HG02884 (cell line): ENCODE measurements around the gene C10orf90.

Experiments used
- ATAC-seq: cut with Tn5 transposase; IDR thresholded peaks from one replicate; pipeline ENCODE4 v1.9.1; 2021; ENCODE audit warnings: mild to moderate bottlenecking, moderate library complexity; ENCODE audit not compliant: unreplicated experiment

Gene C10orf90

DNA sequence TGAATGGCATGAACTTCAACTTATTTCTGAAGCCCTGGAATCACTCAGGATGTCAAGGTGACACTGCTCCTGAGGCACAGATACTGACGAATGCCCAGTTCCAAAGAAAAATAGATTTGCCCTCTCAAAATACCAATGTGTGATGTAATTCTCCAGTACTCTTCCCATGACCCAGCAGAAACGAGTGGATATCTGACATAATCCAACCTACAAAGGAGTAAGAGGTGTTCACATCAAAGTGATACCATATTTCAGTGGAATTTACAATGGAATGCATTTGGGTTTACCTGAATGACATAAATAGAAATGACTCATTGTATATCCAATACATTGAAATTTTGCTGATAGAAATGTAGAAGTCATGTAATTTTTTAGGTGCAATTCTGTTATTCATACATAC, 161.3 kb downstream of the C10orf90 start:
- no peak for ATAC-seq

DNA sequence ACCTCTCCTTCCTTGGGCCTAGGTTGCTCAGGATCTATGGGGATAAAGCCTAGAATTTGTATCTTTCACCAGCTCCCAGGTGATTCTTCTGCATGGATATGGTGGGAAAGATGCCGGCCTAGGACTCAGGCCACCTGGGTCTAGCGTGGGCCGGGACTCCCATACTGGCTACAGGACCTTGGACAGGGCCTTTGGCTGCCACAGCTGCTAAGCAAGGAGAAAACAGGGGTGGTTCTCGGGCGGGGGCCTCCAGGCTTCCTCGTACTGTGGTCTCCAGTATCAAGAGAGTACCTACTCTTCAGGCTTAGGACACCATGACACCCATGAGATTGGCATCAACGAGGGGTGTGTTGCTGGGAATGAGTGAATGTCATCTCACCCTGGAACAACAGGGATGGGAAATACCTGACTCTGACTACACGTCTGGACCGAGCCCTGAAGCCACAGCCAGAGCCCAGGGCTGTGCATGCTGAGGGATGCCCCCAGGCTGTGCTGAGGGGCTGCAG, 161.9 kb downstream of the C10orf90 start:
- ATAC-seq, result no peak

DNA sequence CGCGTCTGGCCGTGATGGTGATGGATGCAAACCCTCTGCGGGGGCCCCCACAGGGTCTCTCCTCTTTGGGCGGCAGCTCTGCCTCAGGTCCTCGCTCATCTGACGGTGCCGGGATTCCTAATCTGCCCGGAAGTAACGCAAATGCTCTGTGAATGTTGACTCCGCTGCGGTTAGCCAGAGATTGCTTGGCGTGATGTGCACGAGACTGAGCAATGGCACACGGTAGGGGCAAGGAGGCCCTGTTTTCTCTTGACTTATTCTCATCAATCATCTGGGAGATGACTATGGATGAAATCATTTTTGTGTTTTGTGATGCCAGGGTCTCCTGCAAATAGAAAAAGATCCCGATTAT, 165.8 kb downstream of the C10orf90 start:
- ATAC-seq, result no peak

DNA sequence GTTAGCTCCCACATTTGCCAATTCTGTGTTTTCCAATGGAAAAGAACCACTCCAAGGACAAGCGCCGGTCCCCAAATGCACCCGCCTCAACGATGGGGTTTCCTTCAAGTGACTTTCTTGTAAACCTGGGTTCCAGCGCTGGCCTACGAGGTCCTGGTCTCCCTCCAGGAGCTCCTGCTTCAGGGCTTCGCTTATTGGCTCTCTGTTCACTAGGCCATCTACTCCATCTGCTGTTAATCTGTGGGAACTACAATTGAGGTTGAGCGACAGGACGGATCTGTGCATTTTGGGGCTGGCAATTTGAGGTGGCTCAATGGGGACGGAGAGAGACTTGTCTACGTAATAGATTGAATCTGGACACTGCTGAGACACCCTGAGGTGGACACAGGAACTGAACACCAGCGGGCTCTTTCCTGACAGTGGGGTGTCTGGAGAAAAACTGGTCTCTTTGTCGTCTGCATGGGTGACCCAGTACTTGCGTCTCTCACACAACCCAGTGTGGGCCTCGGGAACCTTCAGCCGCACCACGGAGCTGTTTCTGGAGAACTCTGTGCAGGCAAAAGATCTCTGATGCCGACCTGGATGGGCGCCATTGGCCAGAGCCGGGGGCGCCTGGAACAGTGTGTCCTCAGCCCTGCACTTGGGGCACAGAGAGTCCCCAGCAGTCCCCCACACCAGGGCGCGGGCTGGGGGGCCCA, 166.3 kb downstream of the C10orf90 start:
- ATAC-seq, result peak; percentile 68

DNA sequence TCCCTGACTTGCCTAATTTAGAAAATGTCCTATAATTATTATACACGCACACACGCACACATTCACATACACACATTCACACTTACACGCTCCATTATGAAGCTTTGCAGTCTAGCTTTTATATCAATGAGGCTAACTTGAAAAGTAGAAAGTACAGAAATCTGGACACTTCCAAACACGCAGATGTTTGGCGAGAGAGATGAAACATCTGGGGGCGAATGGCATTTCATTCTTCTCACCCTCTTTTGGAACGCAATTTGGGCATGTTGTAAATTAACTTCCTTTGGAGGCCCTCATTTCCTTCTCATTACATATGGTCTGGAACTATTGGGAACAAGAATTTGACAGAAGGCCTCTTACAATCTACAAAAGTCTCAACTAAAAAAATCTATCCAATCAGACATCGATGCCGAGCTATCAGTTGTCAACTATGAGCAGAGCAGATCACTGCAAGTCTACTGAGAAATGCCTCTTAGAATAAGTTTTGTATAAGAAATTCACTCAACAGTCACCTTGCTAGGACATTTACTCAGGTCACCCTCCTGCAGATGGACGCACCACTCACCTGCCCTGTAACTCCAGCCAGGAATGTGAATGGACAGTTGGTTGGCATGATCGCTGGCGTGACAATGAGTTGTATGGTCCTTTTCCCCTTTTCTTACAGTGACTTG, 167.0 kb downstream of the C10orf90 start:
- no peak for ATAC-seq

DNA sequence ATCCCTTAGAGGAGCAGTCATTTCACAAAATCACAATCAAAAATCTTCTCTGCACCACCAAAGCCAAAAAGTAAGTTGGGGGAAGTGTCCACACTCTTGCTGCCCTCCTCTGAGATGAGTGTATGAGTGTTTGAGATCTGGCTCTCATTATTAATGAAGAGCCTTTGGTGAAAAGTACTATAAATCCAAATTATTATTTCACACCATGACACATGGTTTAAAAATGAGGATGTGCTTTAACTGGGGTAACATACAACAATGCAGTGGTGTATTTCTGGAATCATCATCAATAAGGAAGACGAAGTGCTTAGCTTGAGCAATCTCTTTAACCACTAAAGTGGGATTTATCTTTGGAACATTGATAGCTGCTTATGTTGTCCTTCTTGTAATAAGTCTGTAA, 168.1 kb downstream of the C10orf90 start:
- no peak for ATAC-seq

DNA sequence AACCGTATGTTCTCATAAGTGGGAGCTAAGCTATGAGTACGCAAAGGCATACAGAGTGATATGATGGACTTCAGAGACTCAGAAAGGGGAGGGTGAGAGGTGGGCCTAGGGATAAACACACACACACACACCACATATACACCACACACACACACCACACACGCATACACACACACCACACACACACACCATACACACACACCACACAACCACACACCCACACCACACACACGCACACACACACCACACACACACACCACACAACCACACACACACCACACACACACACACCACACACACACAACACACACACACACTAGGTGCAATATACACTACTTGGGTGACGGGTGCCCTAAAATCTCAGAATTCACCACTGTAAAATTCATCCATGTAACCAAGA, 168.7 kb downstream of the C10orf90 start:
- ATAC-seq, result no peak

DNA sequence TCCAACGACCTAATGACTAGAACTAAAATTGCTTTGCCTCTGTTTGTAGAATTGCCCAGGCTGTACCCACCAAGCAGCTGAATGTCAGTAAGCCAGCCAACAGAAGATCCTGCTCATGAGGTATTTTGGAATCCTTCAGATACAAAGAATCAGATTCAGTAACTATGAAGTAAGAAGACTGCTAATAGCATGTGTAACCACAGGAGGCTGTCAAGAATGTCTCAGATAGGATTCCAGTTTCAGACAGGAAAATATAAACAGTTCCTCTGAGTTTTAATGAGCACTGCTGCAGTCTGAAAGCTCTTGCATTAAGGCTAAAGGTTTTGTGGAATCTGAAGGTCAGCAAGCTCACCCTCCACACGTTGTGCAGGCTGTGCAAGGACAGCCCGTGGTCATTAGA, 169.6 kb downstream of the C10orf90 start:
- ATAC-seq, result no peak

DNA sequence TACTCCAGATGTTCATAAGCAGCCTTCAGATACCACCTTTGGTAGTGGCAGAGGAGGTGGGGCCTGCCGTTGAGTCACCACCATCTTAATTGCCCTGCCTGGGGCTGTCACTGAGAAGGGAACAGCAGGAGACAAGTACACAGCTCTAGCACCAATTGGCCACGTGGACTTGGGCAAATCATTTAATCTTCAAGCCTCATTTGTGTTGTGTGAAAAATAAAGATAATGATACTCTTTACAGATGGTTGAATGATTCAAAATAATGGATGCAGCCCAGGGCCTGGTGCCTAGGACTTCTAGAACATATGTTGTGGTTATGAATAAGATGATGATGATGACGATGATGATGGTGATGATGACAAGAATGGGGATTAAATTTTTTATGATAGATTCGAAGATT, 170.3 kb downstream of the C10orf90 start:
- ATAC-seq, result no peak

DNA sequence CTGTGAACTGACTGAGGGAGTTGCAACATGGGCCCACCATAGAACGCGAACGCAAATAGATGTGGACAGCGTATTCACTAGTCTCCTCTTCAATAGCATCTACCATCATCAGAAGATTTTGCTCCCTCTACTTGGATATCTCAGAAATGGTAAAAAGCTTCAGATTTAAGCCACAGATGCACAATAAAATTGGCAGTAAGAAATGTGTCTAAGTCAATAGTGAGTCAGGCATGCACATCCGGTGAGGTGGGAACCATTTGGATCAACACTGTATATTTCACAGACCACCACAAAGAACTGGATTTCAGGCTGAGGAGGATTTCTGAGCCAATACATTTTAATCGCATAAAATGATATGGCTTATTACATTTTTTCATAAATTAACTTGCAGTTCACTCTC, 170.7 kb downstream of the C10orf90 start:
- ATAC-seq, result no peak

DNA sequence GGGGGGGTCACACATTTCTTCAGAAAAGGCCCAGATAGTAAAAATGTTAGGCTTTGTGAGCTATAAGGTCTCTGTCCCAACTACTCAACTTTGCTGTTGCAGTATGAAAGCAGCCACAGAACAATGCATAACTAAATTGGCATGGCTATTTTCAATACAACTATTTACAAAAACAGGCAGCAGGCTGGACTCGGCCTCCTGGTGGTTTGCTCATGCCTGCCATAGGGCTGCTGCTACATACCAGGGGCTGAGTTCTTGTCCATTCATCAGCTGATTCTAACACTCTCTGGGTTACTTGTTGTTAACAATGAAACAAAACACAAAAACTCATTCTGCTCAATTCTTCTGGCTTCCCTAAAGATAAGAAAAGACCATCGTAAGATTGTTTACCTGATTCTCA, 172.8 kb downstream of the C10orf90 start:
- no peak for ATAC-seq

DNA sequence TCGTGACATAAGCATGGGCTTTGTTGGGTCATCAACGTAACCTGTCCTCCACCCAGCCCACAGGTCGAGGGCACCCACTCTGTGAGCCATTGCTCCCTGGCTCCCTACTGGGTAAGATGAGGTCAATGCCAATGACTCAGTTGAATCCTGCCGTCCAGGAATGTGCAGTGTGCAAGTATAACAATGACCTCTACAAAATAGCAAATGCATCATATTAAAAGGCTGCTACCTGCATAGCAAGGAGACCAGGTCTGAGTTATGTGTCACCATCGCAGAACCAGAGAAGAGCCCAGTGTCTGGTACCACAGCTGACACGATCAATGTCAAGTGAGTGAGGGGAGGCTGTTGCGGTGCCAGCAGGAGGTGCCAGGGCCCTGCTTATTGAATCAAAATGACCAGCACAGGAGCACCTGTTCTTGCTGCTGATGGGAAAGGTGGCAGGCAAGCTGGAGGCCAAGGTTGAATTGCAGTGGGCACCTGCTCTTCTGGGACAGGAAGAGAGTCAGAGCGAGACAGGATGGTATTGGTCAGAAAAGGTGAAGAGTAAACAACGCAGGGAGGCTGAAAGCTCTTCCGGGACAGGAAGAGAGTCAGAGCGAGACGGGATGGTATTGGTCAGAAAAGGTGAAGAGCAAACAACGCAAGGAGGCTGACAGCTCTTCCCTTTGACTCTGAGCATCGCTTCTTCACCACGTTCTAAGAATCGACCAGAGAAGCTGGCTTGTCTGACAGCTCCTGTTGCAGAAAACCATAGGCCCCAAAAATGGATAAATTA, 173.5 kb downstream of the C10orf90 start:
- ATAC-seq, result no peak

DNA sequence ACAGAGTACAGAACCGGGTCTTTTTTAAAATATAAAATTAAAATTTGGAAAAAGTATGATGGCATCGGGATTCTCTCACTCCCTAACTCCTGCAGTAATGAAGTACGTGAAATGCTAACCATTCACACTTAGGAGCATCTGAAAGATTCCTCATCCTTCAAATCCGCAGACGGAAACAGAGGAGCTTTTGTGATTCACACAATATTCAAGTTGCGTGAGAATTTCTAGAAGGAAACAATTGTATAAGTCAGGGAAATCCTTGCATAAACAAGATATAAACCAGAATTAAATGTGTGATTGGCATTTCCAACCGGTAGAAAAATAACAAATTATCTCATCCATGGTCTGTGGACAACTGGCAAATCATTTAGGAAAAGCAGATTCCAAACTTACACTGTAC, 179.0 kb downstream of the C10orf90 start:
- no peak for ATAC-seq

DNA sequence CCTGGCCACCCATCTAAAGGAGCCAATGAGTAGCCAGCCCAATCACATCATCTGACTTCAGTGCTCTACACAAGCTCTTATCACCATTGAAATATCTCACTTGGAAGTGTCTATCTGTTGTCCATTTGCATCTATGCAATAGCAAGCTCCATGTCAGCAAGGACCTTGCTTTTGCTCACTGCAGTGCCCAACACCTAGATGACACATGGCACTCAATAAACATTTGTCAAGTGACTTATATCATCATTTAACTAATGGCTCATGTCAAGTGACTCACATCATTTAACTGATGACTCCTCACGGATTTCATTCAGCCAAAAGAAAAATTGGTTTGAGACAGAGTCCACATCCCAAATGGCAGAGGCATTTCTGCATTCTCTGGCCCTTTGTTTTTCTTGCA, 189.3 kb downstream of the C10orf90 start:
- no peak for ATAC-seq

DNA sequence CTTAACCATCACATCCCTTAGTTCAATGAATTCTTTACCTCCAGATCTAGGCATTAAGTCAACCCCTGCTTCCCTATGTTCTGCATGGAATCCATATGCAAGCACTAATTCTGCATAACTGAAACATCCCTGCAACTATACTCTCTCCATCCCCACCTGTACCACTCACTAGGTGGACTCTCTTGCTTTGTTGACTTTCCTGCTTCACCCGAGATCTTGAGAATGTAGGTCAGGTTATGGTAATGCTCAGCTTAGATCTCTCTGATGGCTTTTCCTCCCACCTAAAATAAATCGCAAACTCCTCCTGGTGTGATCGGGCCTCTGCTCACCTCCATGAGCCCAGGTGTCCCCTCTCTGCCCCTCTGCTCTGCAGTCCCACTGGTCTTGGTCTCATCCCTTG, 189.8 kb downstream of the C10orf90 start:
- no peak for ATAC-seq

DNA sequence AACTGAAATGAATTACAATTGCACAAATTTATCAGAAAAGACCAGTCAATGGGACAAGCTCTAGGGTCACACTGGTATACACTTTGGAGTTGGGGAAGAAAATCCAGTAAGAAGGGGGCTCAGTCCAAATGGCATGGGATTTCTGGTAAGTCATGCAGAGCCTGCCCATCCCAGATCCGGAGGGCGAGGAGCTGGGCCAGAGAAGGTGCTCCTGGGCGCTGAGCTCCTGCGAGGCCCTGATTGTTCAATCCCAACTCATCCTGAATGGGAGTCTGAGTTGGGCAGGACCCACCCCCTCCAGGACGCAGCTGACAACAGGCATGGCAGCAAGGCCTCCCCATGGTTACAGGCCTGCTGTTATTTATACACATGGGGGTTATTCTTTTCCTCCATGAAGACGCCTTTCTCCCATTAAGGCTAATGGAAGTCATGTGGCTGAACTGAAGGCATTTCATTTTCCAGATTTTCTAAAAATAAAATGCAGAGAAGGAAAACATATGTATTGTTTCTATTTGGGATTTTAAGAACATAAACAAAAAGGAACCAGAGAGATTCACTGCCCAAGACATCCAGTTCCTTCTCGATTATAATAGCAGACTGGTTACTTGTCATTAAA, 191.1 kb downstream of the C10orf90 start:
- ATAC-seq, result no peak

DNA sequence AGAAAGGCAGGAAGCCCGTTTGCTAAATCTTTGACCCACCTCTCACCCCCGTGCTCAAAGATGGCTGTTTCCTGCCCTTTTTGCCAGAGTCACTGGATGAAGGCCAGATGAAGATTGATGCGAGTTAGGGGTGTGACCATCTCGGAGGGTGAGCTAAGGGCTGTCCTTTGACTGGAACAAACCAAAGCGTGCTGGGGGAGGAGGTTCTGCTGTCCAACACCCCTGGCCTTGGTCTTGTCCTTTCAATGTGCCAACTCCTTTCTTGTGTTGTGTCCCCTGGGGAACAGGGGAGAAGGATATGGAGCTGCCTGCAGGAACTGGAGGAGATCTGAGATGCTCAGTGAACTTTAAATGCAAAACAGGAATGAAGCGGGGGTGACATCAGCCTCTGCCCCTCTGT, 191.9 kb downstream of the C10orf90 start:
- no peak for ATAC-seq

DNA sequence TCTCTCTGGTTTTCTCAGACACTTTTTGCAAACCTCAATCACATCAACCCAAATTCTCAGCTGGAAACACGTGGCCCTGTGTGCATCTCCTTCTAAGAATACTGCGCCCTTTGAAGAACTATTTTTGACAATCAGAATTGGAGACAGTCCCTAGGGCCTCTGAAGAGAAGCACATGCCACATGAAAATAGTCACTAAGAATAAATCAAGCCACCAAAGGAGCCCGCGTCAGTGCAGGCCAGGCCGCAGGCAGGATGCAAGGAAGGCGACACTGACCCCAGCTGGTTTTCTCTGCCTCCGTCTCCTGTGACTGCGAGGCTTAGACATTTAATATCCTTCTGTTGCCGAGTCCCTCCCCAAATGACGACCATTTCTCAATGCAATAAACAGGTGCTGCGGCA, 194.2 kb downstream of the C10orf90 start:
- no peak for ATAC-seq

DNA sequence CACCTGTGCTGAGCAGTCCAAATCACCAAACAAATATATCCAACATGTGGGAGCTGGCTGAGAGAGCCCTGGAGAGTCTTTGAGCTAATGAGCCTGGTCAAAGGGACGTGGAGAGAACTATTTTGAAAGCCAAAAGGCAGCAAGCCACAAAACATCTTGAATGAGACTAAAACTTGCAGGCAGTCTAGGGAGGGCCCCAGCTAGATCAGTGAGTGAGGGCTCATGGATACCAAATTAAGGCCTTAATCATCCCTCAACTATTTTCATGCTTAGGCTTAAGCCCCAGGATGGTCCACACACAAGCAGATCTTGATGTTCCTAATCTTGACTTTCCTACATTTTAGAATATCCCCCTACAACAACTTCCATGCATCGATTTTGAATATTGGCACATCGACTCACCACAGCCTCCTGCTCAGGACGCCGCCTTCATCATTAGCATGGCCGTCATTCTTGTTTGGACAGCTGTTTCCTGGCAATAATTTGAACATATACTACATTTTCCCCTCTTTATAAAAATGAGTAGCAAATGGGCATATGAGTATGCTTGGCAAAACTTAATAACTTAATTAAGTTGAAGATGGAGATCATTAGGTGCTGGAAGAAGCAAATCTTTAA, 195.3 kb downstream of the C10orf90 start:
- ATAC-seq, result no peak

DNA sequence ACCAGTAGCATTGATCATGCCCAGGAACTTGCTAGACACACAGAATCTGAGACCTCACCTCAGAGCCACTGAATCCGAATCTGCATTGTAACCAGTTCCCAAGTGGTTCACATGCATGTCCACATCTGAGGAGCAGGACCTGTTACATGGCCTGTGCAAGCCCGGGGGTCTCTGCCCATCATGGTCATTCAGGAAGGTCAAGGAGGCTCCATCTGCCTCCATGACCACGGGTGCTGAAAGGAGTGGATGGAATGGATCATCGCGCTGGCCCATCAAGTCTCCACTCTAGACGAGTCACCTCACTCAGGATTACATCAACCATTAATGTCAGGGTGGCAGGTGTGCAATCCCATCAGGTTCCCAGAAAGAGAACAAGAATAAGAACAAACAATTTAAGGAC, 196.5 kb downstream of the C10orf90 start:
- ATAC-seq, result no peak

DNA sequence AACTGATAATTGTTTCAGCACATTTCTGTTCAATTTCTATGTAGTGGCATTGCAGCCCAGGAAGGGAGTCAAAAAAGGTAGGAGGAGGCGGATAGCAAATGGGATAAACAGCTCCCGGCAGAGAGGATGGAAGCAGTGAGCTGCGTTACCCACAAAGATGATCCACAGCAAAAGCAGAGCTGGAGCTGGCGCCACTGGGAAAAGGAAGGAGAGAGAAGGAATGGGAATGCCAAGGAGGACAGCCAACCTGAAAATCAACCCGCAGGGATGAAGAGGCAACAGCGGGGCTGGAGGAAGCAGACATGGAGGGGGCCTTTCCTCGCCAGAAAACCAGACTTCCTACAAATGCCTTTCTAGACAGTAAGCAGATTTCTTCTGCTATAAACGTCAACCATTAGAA, 199.5 kb downstream of the C10orf90 start:
- no peak for ATAC-seq
